ENCODE data around the gene ULK4.

Gene ULK4

DNA sequence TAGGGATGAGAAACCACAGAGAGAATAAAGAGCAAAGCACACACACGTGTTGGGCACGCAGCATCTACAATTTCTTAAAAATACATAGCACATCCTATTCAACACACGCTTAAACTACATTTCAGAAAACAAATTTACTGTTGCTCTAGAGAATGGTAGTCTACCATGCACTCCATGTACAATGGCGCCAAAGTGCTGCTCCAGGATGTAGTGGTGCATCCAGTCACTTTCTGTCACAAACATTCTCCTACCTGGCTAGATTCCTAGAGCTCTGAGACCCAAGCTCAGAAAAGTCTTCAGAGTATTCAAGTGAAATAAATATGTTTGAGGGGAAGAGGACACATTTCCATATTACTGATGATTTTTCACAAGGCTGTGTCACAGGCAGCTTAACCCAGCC, 388.3 kb downstream of the ULK4 start:
- H3K4me2 ChIP-seq (ENCODE audit: low read length) = no peak overlapping the region
- H3K27ac ChIP-seq (ENCODE audit: low read depth, low read length) = no peak overlapping the region
- TF ChIP-seq EZH2phosphoT487 (IDR thresholded peaks at IDR 0.05; ENCODE audit: borderline replicate concordance, low read length) (no peak), CTCF (IDR thresholded peaks at IDR 0.05; ENCODE audit: low read depth, low read length, poor library complexity, severe bottlenecking) (no peak)
- H3K4me1 ChIP-seq (ENCODE audit: control insufficient read depth, low read length) = peaks cover 5% of the 10 kb centered on the region
- no peaks in the 10 kb centered on the region for H4K20me1 ChIP-seq (ENCODE audit: control insufficient read depth, insufficient read depth, low read depth, low read length)
- no peaks in the 10 kb centered on the region for H3K36me3 ChIP-seq (ENCODE audit: control insufficient read depth, low read length)
- no peaks in the 10 kb centered on the region for H3K9me3 ChIP-seq (ENCODE audit: control insufficient read depth, insufficient read depth, low read length)
- H3F3A ChIP-seq (ENCODE audit: control insufficient read depth, insufficient read depth) = no peaks in the 10 kb centered on the region
- H3K9me2 ChIP-seq (replicated peaks; ENCODE audit: control insufficient read depth, low read length) = no peaks in the 10 kb centered on the region
- H3K27me3 ChIP-seq (ENCODE audit: control insufficient read depth, low read length) = no peaks in the 10 kb centered on the region
- no peaks in the 10 kb centered on the region for H3K79me2 ChIP-seq (ENCODE audit: control insufficient read depth, low read length)
- H3K4me3 ChIP-seq (ENCODE audit: low read length) = no peak overlapping the region

GRCh38 chr3:41572092-41572491, 389.8 kb downstream of the ULK4 start:
- Histone ChIP-seq H3K79me2 (ENCODE audit: control insufficient read depth, low read length) (no peaks in the 10 kb centered on the region), H3K4me1 (ENCODE audit: control insufficient read depth, low read length) (peaks cover 5% of the 10 kb centered on the region), H3K27me3 (ENCODE audit: control insufficient read depth, low read length) (no peaks in the 10 kb centered on the region), H4K20me1 (ENCODE audit: control insufficient read depth, insufficient read depth, low read depth, low read length) (no peaks in the 10 kb centered on the region), H3K9me2 (replicated peaks; ENCODE audit: control insufficient read depth, low read length) (no peaks in the 10 kb centered on the region), H3K36me3 (ENCODE audit: control insufficient read depth, low read length) (no peaks in the 10 kb centered on the region), H3K4me3 (ENCODE audit: low read length) (no peak overlapping the region), H3K4me2 (ENCODE audit: low read length) (no peak overlapping the region), H3K27ac (ENCODE audit: low read depth, low read length) (no peak overlapping the region), H3K9me3 (ENCODE audit: control insufficient read depth, insufficient read depth, low read length) (no peaks in the 10 kb centered on the region), H3F3A (ENCODE audit: control insufficient read depth, insufficient read depth) (no peaks in the 10 kb centered on the region)
- TF ChIP-seq CTCF (IDR thresholded peaks at IDR 0.05; ENCODE audit: low read depth, low read length, poor library complexity, severe bottlenecking) = no peak
- TF ChIP-seq EZH2phosphoT487 (IDR thresholded peaks at IDR 0.05; ENCODE audit: borderline replicate concordance, low read length) = no peak

DNA sequence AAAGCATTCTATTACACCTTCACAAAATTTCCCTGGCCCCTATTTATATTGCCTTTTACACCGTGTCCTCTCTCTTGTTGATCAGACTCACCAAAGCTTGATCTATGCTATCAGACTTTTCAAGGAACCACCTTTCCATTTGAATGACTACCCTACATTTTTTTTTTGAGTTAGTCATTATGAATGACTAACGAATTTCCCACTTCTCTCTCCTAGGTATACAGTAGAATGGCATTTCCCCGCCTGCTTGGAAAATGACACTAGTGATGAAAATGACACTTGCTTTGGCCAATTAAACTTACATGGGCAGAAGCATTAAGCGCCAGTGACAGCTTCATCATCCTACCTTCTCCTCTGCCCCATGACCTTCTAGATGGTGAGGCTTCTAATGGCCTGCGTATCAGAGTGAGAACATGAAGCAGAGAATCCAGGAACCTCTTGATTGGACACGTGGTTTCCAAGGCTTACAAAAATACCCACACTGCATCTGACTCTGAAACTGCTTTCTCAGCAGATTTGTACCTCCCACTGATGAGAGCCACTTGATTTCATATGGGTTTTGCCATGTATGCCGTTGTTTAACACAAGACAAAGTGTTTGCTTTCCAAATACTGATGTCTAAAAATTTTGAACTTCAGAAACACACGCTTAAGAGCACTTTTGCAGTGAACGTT, 392.1 kb downstream of the ULK4 start:
- Histone ChIP-seq H3K4me3 (ENCODE audit: low read length) (no peak overlapping the region), H3K4me2 (ENCODE audit: low read length) (no peak overlapping the region), H3F3A (ENCODE audit: control insufficient read depth, insufficient read depth) (no peaks in the 10 kb centered on the region), H4K20me1 (ENCODE audit: control insufficient read depth, insufficient read depth, low read depth, low read length) (no peaks in the 10 kb centered on the region), H3K79me2 (ENCODE audit: control insufficient read depth, low read length) (no peaks in the 10 kb centered on the region), H3K27ac (ENCODE audit: low read depth, low read length) (no peak overlapping the region), H3K36me3 (ENCODE audit: control insufficient read depth, low read length) (no peaks in the 10 kb centered on the region), H3K9me3 (ENCODE audit: control insufficient read depth, insufficient read depth, low read length) (no peaks in the 10 kb centered on the region), H3K4me1 (ENCODE audit: control insufficient read depth, low read length) (peaks cover 5% of the 10 kb centered on the region), H3K27me3 (ENCODE audit: control insufficient read depth, low read length) (no peaks in the 10 kb centered on the region), H3K9me2 (replicated peaks; ENCODE audit: control insufficient read depth, low read length) (no peaks in the 10 kb centered on the region)
- TF ChIP-seq EZH2phosphoT487 (IDR thresholded peaks at IDR 0.05; ENCODE audit: borderline replicate concordance, low read length) = no peak
- no peak for TF ChIP-seq CTCF (IDR thresholded peaks at IDR 0.05; ENCODE audit: low read depth, low read length, poor library complexity, severe bottlenecking)

All from DOHH2 (cell line).